IMR-90 (cell line): ENCODE measurements around the gene OXSR1.

Experiments
- CEBPB ChIP-seq: IDR thresholded peaks from 2 replicates; pipeline ENCODE4 v1.6.1; 2012; ENCODE audit warnings: low read depth, low read length, improper control_type of control experiment
- POLR2A ChIP-seq: IDR thresholded peaks from 2 replicates; pipeline ENCODE4 v1.6.1; 2012; ENCODE audit warnings: mild to moderate bottlenecking, low read depth, low read length
- TF ChIP-seq, protein P1 (sequence below): conservative IDR thresholded peaks from 2 replicates; pipeline ENCODE4 v1.5.1; 2012; ENCODE audit warnings: mild to moderate bottlenecking, low read depth, low read length, improper control_type of control experiment
- TF ChIP-seq, protein P2 (sequence below): fragments of 150-350 bp; IDR thresholded peaks from 2 replicates; pipeline ENCODE4 v1.6.1; 2017; ENCODE audit warnings: mild to moderate bottlenecking, antibody characterized with exemption, low read length, low read depth

DNA sequence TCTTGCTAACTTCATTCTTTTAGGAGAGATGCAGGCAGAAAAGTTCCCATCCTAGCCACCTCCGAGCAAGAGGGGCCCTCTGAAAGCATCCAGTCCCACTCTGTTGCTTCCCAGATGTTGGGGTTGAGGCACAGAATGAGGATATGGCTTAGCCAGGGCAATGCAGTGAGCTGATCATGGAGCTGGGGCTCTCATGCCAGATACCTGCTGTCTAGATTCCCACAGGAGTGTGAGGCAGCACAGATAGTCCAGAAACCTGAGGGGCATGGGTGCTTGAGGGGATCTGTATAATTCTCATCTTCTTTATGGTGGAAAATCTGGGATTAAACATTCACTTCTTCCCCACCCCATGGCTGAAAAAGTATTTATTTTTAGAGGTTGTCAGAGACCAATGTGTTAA, 101.5 kb downstream of the OXSR1 start:
- TF ChIP-seq, protein P1, sequence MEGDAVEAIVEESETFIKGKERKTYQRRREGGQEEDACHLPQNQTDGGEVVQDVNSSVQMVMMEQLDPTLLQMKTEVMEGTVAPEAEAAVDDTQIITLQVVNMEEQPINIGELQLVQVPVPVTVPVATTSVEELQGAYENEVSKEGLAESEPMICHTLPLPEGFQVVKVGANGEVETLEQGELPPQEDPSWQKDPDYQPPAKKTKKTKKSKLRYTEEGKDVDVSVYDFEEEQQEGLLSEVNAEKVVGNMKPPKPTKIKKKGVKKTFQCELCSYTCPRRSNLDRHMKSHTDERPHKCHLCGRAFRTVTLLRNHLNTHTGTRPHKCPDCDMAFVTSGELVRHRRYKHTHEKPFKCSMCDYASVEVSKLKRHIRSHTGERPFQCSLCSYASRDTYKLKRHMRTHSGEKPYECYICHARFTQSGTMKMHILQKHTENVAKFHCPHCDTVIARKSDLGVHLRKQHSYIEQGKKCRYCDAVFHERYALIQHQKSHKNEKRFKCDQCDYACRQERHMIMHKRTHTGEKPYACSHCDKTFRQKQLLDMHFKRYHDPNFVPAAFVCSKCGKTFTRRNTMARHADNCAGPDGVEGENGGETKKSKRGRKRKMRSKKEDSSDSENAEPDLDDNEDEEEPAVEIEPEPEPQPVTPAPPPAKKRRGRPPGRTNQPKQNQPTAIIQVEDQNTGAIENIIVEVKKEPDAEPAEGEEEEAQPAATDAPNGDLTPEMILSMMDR, result no peak
- TF ChIP-seq, protein P2, sequence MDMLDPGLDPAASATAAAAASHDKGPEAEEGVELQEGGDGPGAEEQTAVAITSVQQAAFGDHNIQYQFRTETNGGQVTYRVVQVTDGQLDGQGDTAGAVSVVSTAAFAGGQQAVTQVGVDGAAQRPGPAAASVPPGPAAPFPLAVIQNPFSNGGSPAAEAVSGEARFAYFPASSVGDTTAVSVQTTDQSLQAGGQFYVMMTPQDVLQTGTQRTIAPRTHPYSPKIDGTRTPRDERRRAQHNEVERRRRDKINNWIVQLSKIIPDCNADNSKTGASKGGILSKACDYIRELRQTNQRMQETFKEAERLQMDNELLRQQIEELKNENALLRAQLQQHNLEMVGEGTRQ, result no peak
- TF ChIP-seq POLR2A, result no peak
- no peak for TF ChIP-seq CEBPB
